Measurements from ENCODE around the gene TRAPPC12.
A peak's percentile ranks its signal among the peaks of the same experiment; 100 is the strongest.

The TRAPPC12 gene

GRCh38 chr2:3517948-3518495 lies 138.5 kb downstream of the TRAPPC12 start:
- TF ChIP-seq CTCF (IDR thresholded peaks at IDR 0.05; ENCODE audit: low read depth, low read length), result no peak
- peak overlapping the region; percentile 81 for H3K4me3 ChIP-seq (ENCODE audit: low read depth, low read length)

GRCh38 chr2:3518496-3519254 lies 139.2 kb downstream of the TRAPPC12 start:
- peak overlapping the region; percentile 81 for H3K4me3 ChIP-seq (ENCODE audit: low read depth, low read length)

GRCh38 chr2:3519255-3520205 lies 140.0 kb downstream of the TRAPPC12 start, which contains the start of gene ADI1:
Gene ADI1 (minus strand): TSS chr2:3519531. CDS start chr2:3519487, 44 bp downstream.
- no peak for TF ChIP-seq CTCF (IDR thresholded peaks at IDR 0.05; ENCODE audit: low read depth, low read length)
- H3K4me3 ChIP-seq (ENCODE audit: low read depth, low read length), result peak within 1 kb of the TSS; percentile 81

More at GRCh38 chr2:3518496-3519254, 139.2 kb downstream of the TRAPPC12 start:
- no peak for TF ChIP-seq CTCF (IDR thresholded peaks at IDR 0.05; ENCODE audit: low read depth, low read length)

- no peak for TF ChIP-seq CTCF (IDR thresholded peaks at IDR 0.05; ENCODE audit: low read depth, low read length)
- no peak overlapping the region for H3K4me3 ChIP-seq (ENCODE audit: low read depth, low read length)
These were observed 141.1 kb downstream of the TRAPPC12 start for GRCh38 chr2:3520591-3520990.

- H3K4me3 ChIP-seq (ENCODE audit: low read depth, low read length), result peak overlapping the region; percentile 1; the same call in 1 of the 2 replicates
- no peak for TF ChIP-seq CTCF (IDR thresholded peaks at IDR 0.05; ENCODE audit: low read depth, low read length)
These were observed 143.5 kb downstream of the TRAPPC12 start for GRCh38 chr2:3522961-3523421.

GRCh38 chr2:3523551-3524041 lies 144.1 kb downstream of the TRAPPC12 start:
- H3K4me3 ChIP-seq (ENCODE audit: low read depth, low read length), result peak overlapping the region; percentile 1; the same call in 1 of the 2 replicates
- TF ChIP-seq CTCF (IDR thresholded peaks at IDR 0.05; ENCODE audit: low read depth, low read length), result no peak
